SK-N-SH treated with all-trans-retinoic acid at 6 μM for 48 hours (cell line): ENCODE results near the gene GTF2B.
"Not testable (repeated sequence)": the region's sequence is repeated elsewhere in the genome, so short reads cannot be mapped to it uniquely, and the experiment has no call there.

ENCODE experiments used
- ATAC-seq: fragments of 200-7000 bp; cut with Tn5 transposase; 3 replicates; pipeline ENCODE4 v1.9.1; 2020; ENCODE audit warnings: mild to moderate bottlenecking, moderate library complexity
- ARNTL ChIP-seq: fragments of 450-650 bp; formaldehyde crosslinking; IDR thresholded peaks from 2 replicates; pipeline ENCODE4 v1.5.0; 2020; ENCODE audit warnings: low read depth, mild to moderate bottlenecking, moderate library complexity, borderline replicate concordance
- BACH2 ChIP-seq: fragments of 250-450 bp; sonication (Bioruptor Pico); IDR thresholded peaks from 2 replicates; pipeline ENCODE4 v1.9.0; 2021; ENCODE audit warnings: mild to moderate bottlenecking, borderline replicate concordance
- CSDC2 ChIP-seq: fragments of 250-450 bp; sonication (Bioruptor Pico); IDR thresholded peaks from 2 replicates; pipeline ENCODE4 v1.5.0; 2020; ENCODE audit warnings: mild to moderate bottlenecking, moderate library complexity
- CSRNP3 ChIP-seq: fragments of 250-450 bp; sonication (Bioruptor Pico); IDR thresholded peaks from 2 replicates; pipeline ENCODE4 v1.5.1; 2021; ENCODE audit warnings: mild to moderate bottlenecking, moderate library complexity
- ESRRG ChIP-seq: fragments of 250-450 bp; sonication (Bioruptor Pico); IDR thresholded peaks from 2 replicates; pipeline ENCODE4 v1.6.1; 2021; ENCODE audit warnings: mild to moderate bottlenecking
- GLIS3 ChIP-seq: fragments of 250-450 bp; sonication (Bioruptor Pico); IDR thresholded peaks from 2 replicates; pipeline ENCODE4 v1.5.0; 2020; ENCODE audit warnings: mild to moderate bottlenecking, moderate library complexity
- ISL1 ChIP-seq: fragments of 250-450 bp; sonication (Bioruptor Pico); IDR thresholded peaks from 2 replicates; pipeline ENCODE4 v2.1.2; 2022; ENCODE audit warnings: mild to moderate bottlenecking, moderate library complexity
- OSR1 ChIP-seq: fragments of 250-450 bp; sonication (Bioruptor Pico); IDR thresholded peaks from 2 replicates; pipeline ENCODE4 v1.8.0; 2022; ENCODE audit warnings: moderate library complexity, mild to moderate bottlenecking, inconsistent platforms
- PPARA ChIP-seq: fragments of 250-450 bp; sonication (Bioruptor Pico); IDR thresholded peaks from 2 replicates; pipeline ENCODE4 v1.5.0; 2020; ENCODE audit warnings: mild to moderate bottlenecking, borderline replicate concordance
- RARB ChIP-seq: fragments of 250-450 bp; sonication (Bioruptor Pico); IDR thresholded peaks from 2 replicates; pipeline ENCODE4 v1.8.0; 2021; ENCODE audit warnings: mild to moderate bottlenecking, moderate library complexity
- SNAI2 ChIP-seq: fragments of 250-450 bp; sonication (Bioruptor Pico); IDR thresholded peaks from 2 replicates; pipeline ENCODE4 v1.5.0; 2020; ENCODE audit warnings: mild to moderate bottlenecking, moderate library complexity
- TOX ChIP-seq: fragments of 250-450 bp; sonication (Bioruptor Pico); IDR thresholded peaks from 2 replicates; pipeline ENCODE4 v1.8.0; 2021; ENCODE audit warnings: mild to moderate bottlenecking, moderate library complexity, borderline replicate concordance
- TSHZ2 ChIP-seq: fragments of 250-450 bp; sonication (Bioruptor Pico); IDR thresholded peaks from 2 replicates; pipeline ENCODE4 v1.5.0; 2020; ENCODE audit warnings: mild to moderate bottlenecking, moderate library complexity
- ZC3H10 ChIP-seq: fragments of 250-450 bp; sonication (Bioruptor Pico); IDR thresholded peaks from 2 replicates; pipeline ENCODE4 v1.5.1; 2021; ENCODE audit warnings: mild to moderate bottlenecking, moderate library complexity
- ZFP3 ChIP-seq: fragments of 250-450 bp; sonication (Bioruptor Pico); IDR thresholded peaks from 2 replicates; pipeline ENCODE4 v1.5.0; 2020; ENCODE audit warnings: mild to moderate bottlenecking, moderate library complexity
- ZFP30 ChIP-seq: fragments of 450-650 bp; formaldehyde crosslinking; IDR thresholded peaks from 2 replicates; pipeline ENCODE4 v1.5.0; 2022; ENCODE audit warnings: mild to moderate bottlenecking, moderate library complexity
- ZNF565 ChIP-seq: fragments of 450-650 bp; formaldehyde crosslinking; conservative IDR thresholded peaks from 2 replicates; pipeline ENCODE4 v1.5.0; 2020; ENCODE audit warnings: low read depth, mild to moderate bottlenecking, moderate library complexity
- ZNF70 ChIP-seq: fragments of 450-650 bp; formaldehyde crosslinking; IDR thresholded peaks from 2 replicates; pipeline ENCODE4 v1.5.0; 2020; ENCODE audit warnings: mild to moderate bottlenecking, moderate library complexity
- ZNF8 ChIP-seq: fragments of 450-650 bp; formaldehyde crosslinking; IDR thresholded peaks from 2 replicates; pipeline ENCODE4 v1.5.0; 2020; ENCODE audit warnings: mild to moderate bottlenecking, moderate library complexity
- TF ChIP-seq, protein P1 (sequence below): fragments of 250-450 bp; sonication (Bioruptor Pico); IDR thresholded peaks from 2 replicates; pipeline ENCODE4 v1.8.0; 2021; ENCODE audit warnings: low read depth, mild to moderate bottlenecking, moderate library complexity, borderline replicate concordance
- TF ChIP-seq, protein P2 (sequence below): fragments of 250-450 bp; sonication (Bioruptor Pico); IDR thresholded peaks from 2 replicates; pipeline ENCODE4 v1.8.0; 2020; ENCODE audit warnings: mild to moderate bottlenecking, moderate library complexity, borderline replicate concordance

Gene GTF2B

DNA sequence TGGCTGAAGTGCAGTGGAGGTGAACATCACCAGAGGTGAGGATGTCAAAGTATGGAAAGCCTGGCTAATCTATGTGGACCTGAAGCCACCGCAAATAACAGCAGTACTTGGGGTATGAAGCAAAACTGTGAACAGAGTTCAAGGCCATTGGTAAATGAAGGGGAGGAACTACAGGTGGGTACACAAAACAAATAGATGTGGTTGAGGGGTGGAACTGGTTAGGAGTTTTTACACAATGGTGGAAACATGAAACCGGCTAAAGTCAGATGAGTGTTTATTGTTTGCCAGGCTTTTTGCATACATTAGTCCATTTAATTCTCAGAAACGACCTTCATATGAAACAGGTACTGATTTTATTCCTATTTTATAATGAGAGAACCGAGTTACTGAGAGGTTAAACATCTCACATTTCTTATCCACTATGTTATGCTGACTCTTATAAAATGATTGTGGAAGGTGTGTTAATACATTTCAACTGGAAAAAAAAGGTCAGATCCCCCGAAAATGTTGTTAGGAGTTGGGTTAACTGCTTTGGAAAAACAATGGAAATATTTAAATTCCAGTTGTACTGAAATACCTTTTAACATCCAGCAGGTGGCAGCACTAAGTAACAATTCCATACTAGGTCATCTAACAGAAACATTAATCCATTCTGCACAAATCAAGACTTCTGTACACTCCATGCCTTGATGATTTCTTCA is 44.3 kb upstream of the GTF2B start:
- peak; percentile 76 for ATAC-seq
- TF ChIP-seq ZFP3 (no peak), BACH2 (CRISPR knock-in tag) (no peak)
- TF ChIP-seq, protein P1, sequence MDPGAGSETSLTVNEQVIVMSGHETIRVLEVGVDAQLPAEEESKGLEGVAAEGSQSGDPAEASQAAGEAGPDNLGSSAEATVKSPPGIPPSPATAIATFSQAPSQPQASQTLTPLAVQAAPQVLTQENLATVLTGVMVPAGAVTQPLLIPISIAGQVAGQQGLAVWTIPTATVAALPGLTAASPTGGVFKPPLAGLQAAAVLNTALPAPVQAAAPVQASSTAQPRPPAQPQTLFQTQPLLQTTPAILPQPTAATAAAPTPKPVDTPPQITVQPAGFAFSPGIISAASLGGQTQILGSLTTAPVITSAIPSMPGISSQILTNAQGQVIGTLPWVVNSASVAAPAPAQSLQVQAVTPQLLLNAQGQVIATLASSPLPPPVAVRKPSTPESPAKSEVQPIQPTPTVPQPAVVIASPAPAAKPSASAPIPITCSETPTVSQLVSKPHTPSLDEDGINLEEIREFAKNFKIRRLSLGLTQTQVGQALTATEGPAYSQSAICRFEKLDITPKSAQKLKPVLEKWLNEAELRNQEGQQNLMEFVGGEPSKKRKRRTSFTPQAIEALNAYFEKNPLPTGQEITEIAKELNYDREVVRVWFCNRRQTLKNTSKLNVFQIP (CRISPR knock-in tag): no peak

GRCh38 chr1:88930176-88930575 is 38.8 kb upstream of the GTF2B start:
- not testable (repeated sequence) for ATAC-seq

DNA sequence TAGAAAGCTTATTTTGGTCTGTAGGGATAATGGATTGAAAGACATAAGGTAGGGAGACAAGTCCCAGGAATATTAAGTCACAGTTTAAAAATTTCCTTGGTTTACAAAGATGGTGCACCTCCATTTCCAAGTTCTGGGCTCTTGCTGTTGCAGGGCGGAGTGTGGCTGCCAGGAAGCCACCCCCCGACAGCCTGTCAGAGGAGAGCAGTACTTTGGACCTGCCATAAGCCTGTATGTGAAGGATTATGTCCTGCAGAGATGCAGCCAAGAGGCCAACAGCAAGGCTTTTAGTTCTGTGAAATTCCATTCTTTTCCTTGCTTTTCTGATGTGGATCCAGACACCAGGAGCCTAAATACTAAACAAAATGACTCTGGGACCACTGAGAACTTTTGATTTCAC is 31.9 kb upstream of the GTF2B start:
- ATAC-seq: no peak
- TF ChIP-seq PPARA (no peak), SNAI2 (CRISPR knock-in tag) (no peak), OSR1 (CRISPR knock-in tag) (no peak), TSHZ2 (CRISPR knock-in tag) (no peak), ISL1 (CRISPR knock-in tag) (no peak), ZC3H10 (no peak), ZNF565 (CRISPR knock-in tag) (no peak), ZNF70 (no peak), CSRNP3 (CRISPR knock-in tag) (no peak), ZNF8 (no peak), ARNTL (no peak), TOX (CRISPR knock-in tag) (no peak), ZFP3 (no peak), GLIS3 (CRISPR knock-in tag) (no peak), RARB (CRISPR knock-in tag) (no peak), ESRRG (CRISPR knock-in tag) (no peak), ZFP30 (CRISPR knock-in tag) (no peak), CSDC2 (CRISPR knock-in tag) (no peak)
- TF ChIP-seq, protein P2, sequence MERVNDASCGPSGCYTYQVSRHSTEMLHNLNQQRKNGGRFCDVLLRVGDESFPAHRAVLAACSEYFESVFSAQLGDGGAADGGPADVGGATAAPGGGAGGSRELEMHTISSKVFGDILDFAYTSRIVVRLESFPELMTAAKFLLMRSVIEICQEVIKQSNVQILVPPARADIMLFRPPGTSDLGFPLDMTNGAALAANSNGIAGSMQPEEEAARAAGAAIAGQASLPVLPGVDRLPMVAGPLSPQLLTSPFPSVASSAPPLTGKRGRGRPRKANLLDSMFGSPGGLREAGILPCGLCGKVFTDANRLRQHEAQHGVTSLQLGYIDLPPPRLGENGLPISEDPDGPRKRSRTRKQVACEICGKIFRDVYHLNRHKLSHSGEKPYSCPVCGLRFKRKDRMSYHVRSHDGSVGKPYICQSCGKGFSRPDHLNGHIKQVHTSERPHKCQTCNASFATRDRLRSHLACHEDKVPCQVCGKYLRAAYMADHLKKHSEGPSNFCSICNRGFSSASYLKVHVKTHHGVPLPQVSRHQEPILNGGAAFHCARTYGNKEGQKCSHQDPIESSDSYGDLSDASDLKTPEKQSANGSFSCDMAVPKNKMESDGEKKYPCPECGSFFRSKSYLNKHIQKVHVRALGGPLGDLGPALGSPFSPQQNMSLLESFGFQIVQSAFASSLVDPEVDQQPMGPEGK: no peak
- TF ChIP-seq, protein P1 (CRISPR knock-in tag): no peak

GRCh38 chr1:88922214-88922613 is 30.8 kb upstream of the GTF2B start:
- ATAC-seq: no peak
- no peak for TF ChIP-seq OSR1 (CRISPR knock-in tag)
- no peak for TF ChIP-seq ISL1 (CRISPR knock-in tag)
